KOPT-K1 (cell line): Measurements from ENCODE around the gene IL1RAP.
"Not testable (repeated sequence)": the region's sequence is repeated elsewhere in the genome, so short reads cannot be mapped to it uniquely, and the experiment has no call there.

ENCODE experiments used
- H3K27ac ChIP-seq: fragments of 200-600 bp; sonication (generic); 2 replicates; pipeline ENCODE4 v1.5.1; 2016; ENCODE audit warnings: antibody characterized with exemption, mild to moderate bottlenecking, low read depth, low read length; ENCODE audit not compliant: poor library complexity, severe bottlenecking
- H3K36me3 ChIP-seq: fragments of 200-600 bp; sonication (generic); 2 replicates; pipeline ENCODE4 v1.5.1; 2017; ENCODE audit warnings: antibody characterized with exemption, mild to moderate bottlenecking, low read length, moderate library complexity; ENCODE audit not compliant: insufficient read depth
- H3K9me3 ChIP-seq: fragments of 200-600 bp; sonication (generic); 2 replicates; pipeline ENCODE4 v1.5.1; 2017; ENCODE audit warnings: antibody characterized with exemption, low read length, mild to moderate bottlenecking; ENCODE audit not compliant: insufficient read depth, poor library complexity, severe bottlenecking

IL1RAP gene

GRCh38 chr3:190655933-190656332, 142.0 kb downstream of the IL1RAP start:
- H3K9me3 ChIP-seq = no peaks in the 10 kb centered on the region
- no peaks in the 10 kb centered on the region for H3K36me3 ChIP-seq
- no peak overlapping the region for H3K27ac ChIP-seq

GRCh38 chr3:190658106-190658505, 144.2 kb downstream of the IL1RAP start:
- H3K36me3 ChIP-seq = no peaks in the 10 kb centered on the region
- H3K9me3 ChIP-seq = no peaks in the 10 kb centered on the region
- no peak overlapping the region for H3K27ac ChIP-seq

GRCh38 chr3:190666821-190667220, 152.9 kb downstream of the IL1RAP start:
- H3K9me3 ChIP-seq = no peaks in the 10 kb centered on the region
- H3K36me3 ChIP-seq = no peaks in the 10 kb centered on the region
- H3K27ac ChIP-seq = no peak overlapping the region

- Histone ChIP-seq H3K9me3 (no peaks in the 10 kb centered on the region), H3K36me3 (no peaks in the 10 kb centered on the region), H3K27ac (no peak overlapping the region)
Measured at GRCh38 chr3:190671658-190672057, 157.8 kb downstream of the IL1RAP start.

- Histone ChIP-seq H3K36me3 (no peaks in the 10 kb centered on the region), H3K9me3 (peaks cover 5% of the 10 kb centered on the region), H3K27ac (no peak overlapping the region)
Measured at GRCh38 chr3:190673148-190673547, 159.3 kb downstream of the IL1RAP start.

- H3K9me3 ChIP-seq = peaks cover 7% of the 10 kb centered on the region
- no peaks in the 10 kb centered on the region for H3K36me3 ChIP-seq
- no peak overlapping the region for H3K27ac ChIP-seq
Measured at GRCh38 chr3:190676481-190676880, 162.6 kb downstream of the IL1RAP start.

GRCh38 chr3:190677001-190677400, 163.1 kb downstream of the IL1RAP start:
- no peak overlapping the region for H3K27ac ChIP-seq
- peaks cover 7% of the 10 kb centered on the region for H3K9me3 ChIP-seq
- H3K36me3 ChIP-seq = no peaks in the 10 kb centered on the region

- not testable (repeated sequence) for H3K9me3 ChIP-seq, H3K36me3 ChIP-seq, H3K27ac ChIP-seq
Measured at GRCh38 chr3:190677868-190678267, 164.0 kb downstream of the IL1RAP start.

GRCh38 chr3:190680691-190681090, 166.8 kb downstream of the IL1RAP start:
- Histone ChIP-seq H3K9me3 (peaks cover 7% of the 10 kb centered on the region), H3K36me3 (no peaks in the 10 kb centered on the region), H3K27ac (no peak overlapping the region)

GRCh38 chr3:190684776-190685175, 170.9 kb downstream of the IL1RAP start:
- Histone ChIP-seq H3K9me3 (no peaks in the 10 kb centered on the region), H3K36me3 (no peaks in the 10 kb centered on the region), H3K27ac (no peak overlapping the region)

GRCh38 chr3:190686011-190686410, 172.1 kb downstream of the IL1RAP start:
- Histone ChIP-seq H3K27ac (no peak overlapping the region), H3K36me3 (no peaks in the 10 kb centered on the region), H3K9me3 (no peaks in the 10 kb centered on the region)

GRCh38 chr3:190690246-190690645, 176.4 kb downstream of the IL1RAP start:
- no peaks in the 10 kb centered on the region for H3K9me3 ChIP-seq
- no peaks in the 10 kb centered on the region for H3K36me3 ChIP-seq

GRCh38 chr3:190692256-190692655, 178.4 kb downstream of the IL1RAP start:
- H3K27ac ChIP-seq = no peak overlapping the region
- no peaks in the 10 kb centered on the region for H3K36me3 ChIP-seq
- H3K9me3 ChIP-seq = no peaks in the 10 kb centered on the region

More at GRCh38 chr3:190690246-190690645, 176.4 kb downstream of the IL1RAP start:
- no peak overlapping the region for H3K27ac ChIP-seq

- Histone ChIP-seq H3K36me3 (no peaks in the 10 kb centered on the region), H3K9me3 (no peaks in the 10 kb centered on the region), H3K27ac (no peak overlapping the region)
Measured at GRCh38 chr3:190694335-190695001, 180.6 kb downstream of the IL1RAP start.

- Histone ChIP-seq H3K27ac (no peak overlapping the region), H3K9me3 (no peaks in the 10 kb centered on the region), H3K36me3 (no peaks in the 10 kb centered on the region)
Measured at GRCh38 chr3:190695225-190695624, 181.3 kb downstream of the IL1RAP start.

GRCh38 chr3:190695994-190696393, 182.1 kb downstream of the IL1RAP start:
- Histone ChIP-seq H3K36me3 (no peaks in the 10 kb centered on the region), H3K27ac (no peak overlapping the region), H3K9me3 (no peaks in the 10 kb centered on the region)
